ENCODE results near the gene SCN4A.
"Not testable (repeated sequence)": the region's sequence is repeated elsewhere in the genome, so short reads cannot be mapped to it uniquely, and the experiment has no call there.

The SCN4A gene

DNA sequence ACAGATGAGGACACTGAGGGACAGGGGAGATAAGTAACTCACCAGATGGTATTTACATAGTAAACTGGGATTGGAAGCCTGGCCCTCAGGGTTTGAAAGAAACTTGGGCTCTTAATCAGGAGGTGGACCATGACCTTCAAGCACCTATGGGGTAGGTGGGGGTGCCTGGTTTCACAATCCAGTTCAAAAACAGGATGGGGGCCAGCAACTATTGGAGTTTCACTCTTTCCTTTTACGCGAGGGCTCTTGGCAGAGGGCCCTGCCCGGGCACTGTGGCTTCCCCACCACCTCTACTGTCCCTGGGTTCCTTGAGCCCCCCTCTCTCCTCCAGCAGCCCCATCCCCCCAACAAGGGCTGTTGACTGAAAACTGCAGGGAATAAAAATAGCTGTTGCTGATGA is 14.1 kb upstream of the SCN4A start:
- no peak for DNase-seq (ENCODE audit: low read depth in 1 of 2, low spot score in 1 of 2)

- no peak for DNase-seq (ENCODE audit: low read depth in 1 of 2, low spot score in 1 of 2)
Observed at GRCh38 chr17:63985387-63986140, 12.8 kb upstream of the SCN4A start.

DNA sequence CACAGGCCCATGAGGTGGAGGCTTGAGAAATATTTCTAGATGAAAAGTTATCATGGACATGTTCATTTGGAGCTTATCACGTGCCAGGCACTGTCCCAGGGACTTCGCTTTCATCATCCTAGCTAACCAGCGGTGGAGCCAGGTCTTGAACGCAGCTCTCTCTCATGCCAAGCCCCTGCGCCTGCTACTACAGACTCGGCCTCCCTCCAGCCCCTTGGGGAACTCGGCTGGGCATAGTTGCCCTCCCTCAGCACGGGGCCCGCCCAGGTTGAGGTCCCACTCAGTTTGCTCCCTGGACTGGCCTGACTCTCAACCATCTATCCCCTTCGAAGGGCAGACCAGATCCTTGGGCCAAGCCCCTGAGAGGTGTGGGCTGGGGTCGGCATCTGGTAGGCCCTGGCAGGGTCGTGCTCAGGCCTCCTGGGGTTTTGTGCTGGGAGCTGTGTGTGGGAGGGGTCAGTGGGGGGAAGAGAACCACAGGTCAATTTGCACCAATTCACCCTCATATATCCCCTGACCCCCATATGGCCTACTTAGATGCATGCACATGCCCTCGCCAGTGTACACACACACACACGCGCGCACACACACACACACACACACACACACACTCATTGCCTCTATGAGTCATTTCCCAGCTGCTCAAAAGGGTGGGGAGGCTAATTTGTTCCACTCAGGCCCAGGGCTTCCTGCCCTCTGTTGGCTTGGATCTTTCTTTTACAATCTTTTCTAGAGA is 12.1 kb upstream of the SCN4A start:
- peak in 1 of 2 donors; percentile 48 for DNase-seq (ENCODE audit: low read depth in 1 of 2, low spot score in 1 of 2)

DNA sequence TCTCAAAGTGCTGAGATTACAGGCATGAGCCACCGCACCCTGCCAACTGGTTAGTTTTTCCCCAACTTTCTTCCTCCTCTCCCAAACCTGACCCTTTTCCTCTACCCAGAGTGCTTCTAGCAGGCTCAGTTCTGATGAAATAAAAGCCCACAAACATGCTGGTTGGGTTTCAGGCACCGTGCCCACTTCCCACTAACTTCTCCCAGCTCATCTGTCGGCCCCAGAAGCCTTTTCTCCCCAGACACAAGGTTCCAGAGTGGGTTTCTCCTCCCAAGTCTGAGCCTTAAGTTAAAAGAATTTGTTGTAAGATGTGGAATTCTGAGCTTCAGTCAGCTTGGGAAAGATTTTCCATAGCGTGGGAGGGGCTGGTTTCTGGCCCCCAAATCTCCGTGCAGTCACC is 11.5 kb upstream of the SCN4A start:
- no peak for DNase-seq (ENCODE audit: low read depth in 1 of 2, low spot score in 1 of 2)

DNA sequence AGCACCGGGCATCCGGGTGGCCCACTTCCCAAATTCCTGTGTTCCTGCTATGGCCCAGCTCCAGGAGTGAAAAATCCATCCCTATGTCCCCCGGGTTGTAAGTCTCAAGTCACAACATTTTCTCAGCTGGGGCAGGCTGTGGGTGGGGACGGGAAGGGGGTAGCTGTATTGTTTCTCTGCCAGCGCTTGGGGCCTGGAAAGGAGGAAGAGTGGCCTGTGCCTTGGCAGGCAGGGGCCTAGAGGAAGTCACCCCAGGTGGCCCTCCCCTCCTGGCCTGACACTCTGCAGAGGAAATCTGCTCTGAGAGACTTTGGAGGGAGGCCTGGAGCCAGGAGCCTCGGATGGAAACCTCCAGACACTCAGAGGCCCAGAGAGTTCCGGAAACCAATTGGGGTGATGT is 10.6 kb upstream of the SCN4A start:
- DNase-seq (ENCODE audit: low read depth in 1 of 2, low spot score in 1 of 2): no peak

- not testable (repeated sequence) for DNase-seq (ENCODE audit: low read depth in 1 of 2, low spot score in 1 of 2)
Observed at GRCh38 chr17:63982641-63983040, 9.9 kb upstream of the SCN4A start.

DNA sequence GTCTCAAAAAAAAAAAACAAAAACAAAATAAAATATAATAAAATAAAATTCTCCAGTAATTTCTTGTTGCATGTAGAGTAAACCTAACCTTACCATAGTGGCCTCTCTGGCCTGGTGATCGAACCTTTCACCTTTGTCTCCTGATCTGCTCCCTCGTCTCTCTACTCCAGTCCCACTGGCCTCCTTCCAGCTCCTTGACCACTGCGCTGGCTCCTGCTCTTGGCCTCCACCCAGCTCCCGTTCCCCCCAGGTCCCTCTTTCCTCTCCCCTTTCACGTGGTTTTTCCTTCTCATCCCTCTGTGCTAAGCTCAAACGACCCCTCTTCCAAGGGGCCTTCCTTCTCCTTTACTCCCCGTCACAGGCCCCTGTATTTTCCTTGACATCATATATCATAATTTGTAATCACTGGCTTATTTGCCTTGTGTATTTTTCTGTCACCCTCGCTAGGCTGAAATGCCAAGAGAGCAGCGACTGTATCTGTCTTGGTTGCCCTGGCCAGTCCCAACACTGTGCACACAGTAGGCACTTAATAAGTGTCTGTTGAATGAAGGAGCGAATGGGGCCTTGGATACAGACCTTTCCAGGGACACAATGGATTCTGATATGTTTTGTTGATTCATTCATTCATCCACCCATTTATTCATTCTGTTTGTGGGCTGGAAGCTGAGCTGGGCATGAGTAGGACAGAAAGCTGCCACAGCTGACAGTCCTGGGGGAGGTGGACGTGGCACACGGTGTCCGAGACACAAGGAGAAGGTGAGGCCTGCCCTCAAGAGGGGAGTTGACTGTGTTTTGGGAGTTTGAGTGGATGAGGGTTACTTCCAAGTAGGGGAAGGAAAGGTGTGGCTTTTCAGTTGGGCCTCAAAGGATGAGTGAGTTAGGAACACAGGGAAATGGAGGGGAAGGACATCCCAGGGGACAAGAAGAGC is 5.8 kb upstream of the SCN4A start:
- no peak for DNase-seq (ENCODE audit: low read depth in 1 of 2, low spot score in 1 of 2)

DNA sequence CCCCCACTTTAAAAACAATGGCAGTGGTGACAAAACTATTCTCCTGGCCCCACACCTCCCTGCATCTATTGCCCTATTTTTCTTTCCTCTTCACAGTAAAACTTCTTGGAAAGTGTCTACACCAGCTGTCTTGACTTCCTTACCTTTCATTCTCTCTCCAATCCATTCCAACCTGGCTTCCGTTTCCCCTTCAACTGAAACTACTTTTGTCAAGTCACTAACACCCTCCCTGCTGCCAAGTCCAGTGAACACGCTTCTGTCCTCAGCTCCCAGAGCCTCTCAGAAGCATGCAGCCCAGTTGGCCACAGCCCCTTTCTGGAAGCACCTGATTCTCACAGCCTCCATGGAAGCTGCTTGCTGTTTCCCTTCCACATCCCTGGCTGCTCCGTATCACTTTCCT is 4.0 kb upstream of the SCN4A start:
- no peak for DNase-seq (ENCODE audit: low read depth in 1 of 2, low spot score in 1 of 2)

GRCh38 chr17:63975541-63976092 is 2.9 kb upstream of the SCN4A start:
- no peak for DNase-seq (ENCODE audit: low read depth in 1 of 2, low spot score in 1 of 2)

DNA sequence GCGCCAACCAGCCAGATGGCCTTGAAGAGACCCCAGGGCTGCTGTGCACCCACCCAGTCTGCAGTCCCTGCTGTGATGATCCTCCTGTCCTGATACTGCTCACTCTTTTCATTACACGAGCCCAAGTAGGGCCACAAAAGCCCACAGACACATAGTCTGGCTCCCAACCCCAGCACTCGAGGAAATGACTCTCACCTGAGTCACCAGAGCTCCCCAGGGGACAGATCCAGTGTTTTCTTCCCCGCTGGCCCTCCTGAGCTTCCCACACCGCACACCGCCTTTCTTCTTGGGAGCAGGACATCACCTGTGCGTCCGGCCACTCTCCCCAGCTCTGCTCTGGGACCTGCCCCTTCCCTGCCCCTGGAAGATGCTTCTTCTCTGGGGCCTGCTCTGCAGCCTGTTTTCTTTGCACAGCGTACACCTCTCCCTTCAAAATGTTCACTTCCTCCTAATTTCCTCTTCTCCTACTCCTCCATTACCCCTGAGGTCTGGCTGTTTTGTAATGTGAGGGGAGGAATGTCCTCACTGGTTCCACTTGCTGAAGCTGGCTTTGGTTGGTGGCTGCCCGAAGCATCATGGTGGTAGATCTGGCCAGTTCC is 2.0 kb upstream of the SCN4A start:
- DNase-seq (ENCODE audit: low read depth in 1 of 2, low spot score in 1 of 2): no peak

DNA sequence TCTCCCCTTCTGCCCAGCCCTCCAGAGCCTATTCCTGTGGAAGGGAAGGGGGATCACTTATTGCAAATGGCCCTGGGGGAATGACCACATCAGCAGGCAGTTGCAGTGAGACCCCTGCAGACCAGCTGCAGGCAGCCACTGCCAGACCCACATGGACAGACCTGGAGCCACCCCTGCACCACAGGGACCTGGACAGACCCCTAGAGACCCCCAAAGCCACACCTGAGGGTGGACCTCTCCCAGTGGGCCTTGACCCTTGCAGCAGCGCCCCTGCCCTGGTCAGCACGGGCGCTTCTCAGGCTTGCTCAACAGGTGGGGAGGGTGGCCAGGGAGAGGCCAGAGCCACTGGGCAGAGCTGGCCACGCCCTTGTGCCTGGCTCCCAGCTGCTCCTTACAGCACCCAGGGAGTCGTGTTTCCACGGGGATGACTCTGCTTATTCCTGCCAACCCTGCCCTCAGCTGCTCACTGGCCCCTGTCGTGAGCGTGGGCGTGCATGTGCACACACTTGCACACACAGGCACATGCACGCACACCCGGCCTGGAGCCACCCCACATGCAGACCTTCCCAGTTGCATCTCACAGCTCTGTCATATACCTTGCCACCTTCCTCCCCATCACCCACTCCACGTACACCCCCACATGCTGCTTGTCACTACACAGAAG is 1.3 kb upstream of the SCN4A start:
- no peak for DNase-seq (ENCODE audit: low read depth in 1 of 2, low spot score in 1 of 2)

- no peak for DNase-seq (ENCODE audit: low read depth in 1 of 2, low spot score in 1 of 2)
Observed at GRCh38 chr17:63973247-63973646, 529 bp upstream of the SCN4A start.

DNA sequence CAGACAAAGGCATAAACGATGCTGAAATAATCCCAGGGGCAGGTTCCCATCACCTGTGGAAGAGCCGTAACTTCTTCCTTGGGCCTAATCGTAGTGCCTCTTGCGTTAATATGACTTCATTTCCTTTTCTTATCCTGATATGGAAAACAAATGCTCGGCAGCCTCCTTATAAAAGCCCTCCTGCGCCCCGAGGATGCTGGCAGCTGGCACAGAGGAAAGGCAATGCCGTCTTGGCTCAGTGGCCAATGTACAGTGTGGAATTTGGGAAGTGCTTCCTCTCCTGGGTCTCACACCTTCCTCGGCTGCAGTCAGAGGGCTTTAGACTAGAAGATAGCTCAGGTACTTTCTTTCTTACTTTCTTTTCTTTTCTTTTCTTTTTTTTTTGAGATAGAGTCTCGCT is 3.4 kb downstream of the SCN4A start:
- DNase-seq (ENCODE audit: low read depth in 1 of 2, low spot score in 1 of 2): no peak

DNA sequence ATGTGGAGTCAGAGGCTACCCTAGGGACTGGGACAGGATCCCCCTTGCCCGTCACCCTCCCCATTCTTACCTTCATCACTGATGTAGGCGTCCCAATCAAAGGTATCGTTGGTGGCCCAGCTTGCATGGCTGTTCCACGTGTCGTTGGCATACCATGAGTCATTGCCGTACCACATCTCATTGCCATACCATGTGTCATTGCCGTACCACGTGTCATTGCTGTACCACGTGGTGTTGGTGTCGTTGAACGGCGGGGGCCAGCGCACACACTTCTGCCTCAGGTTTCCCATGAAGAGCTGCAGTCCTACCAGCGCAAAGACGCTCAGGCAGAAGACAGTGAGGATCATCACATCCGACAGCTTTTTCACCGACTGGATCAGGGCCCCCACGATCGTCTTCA is 4.8 kb downstream of the SCN4A start:
- no peak for DNase-seq (ENCODE audit: low read depth in 1 of 2, low spot score in 1 of 2)

DNA sequence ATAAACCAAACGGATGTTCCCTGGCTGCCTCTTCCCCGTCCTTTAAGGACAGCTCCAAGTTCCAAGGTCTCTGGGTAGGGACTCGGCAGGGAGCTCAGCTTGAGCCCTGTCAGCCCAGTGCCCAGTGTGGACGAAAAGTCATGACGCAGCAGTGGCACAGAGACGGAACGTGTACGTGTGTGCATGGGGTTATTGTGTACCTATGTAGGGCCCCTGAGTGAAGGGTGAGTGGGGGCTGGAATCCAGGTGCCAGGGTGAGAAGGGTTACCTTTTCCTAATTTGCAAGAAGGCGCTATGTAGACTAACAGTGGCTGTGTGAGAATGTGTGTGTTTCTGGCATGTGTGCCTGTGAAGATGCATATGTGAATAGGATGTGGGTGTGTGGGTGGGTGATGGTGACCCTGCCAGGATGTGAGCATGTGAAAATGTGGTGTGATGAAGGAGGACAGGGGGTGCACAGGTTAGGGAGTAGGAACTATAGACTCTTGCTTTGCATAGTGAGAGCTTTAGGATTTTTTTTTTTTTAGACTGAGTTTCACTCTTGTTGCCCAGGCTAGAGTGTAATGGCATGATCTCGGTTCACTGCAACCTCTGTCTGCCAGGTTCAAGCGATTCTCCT is 6.0 kb downstream of the SCN4A start:
- DNase-seq (ENCODE audit: low read depth in 1 of 2, low spot score in 1 of 2): no peak

- no peak for DNase-seq (ENCODE audit: low read depth in 1 of 2, low spot score in 1 of 2)
Observed at GRCh38 chr17:63963123-63963522, 9.6 kb downstream of the SCN4A start.

DNA sequence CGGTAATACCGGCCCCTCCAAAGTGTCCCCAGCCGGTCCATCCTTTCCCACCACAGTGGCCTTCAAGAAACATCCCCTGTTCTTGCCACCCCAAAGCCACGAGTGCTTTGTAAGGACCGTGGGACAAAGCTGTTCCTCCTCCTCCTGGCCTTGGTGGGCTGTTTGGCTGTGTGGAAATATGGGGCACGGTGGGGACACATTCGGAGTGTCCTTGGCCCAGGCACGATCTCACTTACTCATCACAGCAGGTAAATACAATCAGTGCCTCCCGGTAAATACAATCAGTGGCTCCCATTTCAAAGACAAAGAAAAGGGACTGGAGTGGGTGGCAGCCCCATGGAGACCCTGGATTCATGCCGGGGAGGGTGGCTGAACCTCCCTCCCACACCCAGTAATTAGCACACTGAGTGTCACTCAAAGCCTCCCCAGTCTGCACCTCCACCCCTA is 10.4 kb downstream of the SCN4A start:
- DNase-seq (ENCODE audit: low read depth in 1 of 2, low spot score in 1 of 2): no peak

- DNase-seq (ENCODE audit: low read depth in 1 of 2, low spot score in 1 of 2): peak in 1 of 2 donors; percentile 23
Observed at GRCh38 chr17:63961355-63962212, 11.1 kb downstream of the SCN4A start.

- no peak for DNase-seq (ENCODE audit: low read depth in 1 of 2, low spot score in 1 of 2)
Observed at GRCh38 chr17:63960430-63960829, 12.3 kb downstream of the SCN4A start.

All from activated CD4-positive, alpha-beta T cell treated with anti-CD3 and anti-CD28 coated beads, Interleukin-2, amount 50 U/mL, for 24 hours (primary cell).